IMR-90 (cell line): ENCODE results near the gene INHBE. TPM values are rescaled to one million over a fixed set of nuclear protein-coding genes. Genes with fewer than 3 reads are reported as not detected.

ENCODE experiments used
- ATAC-seq: fragments of 200-7000 bp; cut with Tn5 transposase; 2 replicates; pipeline ENCODE4 v1.9.1; 2020; ENCODE audit warnings: low read depth, mild to moderate bottlenecking, moderate library complexity
- BruUV-seq: library from RNA; stranded (reverse); fragments of 400-500 nt; replicated peaks from 2 replicates; lab custom pipeline; 2021; lab: Mats Ljungman, UMichigan
- CTCF ChIA-PET: fragments of 300-600 bp; formaldehyde crosslinking; extraction: SDS; loops from one replicate; lab custom pipeline; 2021; ENCODE audit warnings: antibody characterized with exemption; lab: Yijun Ruan, JAX
- POLR2A ChIA-PET: fragments of 300-600 bp; sonication (Branson Sonifier 250); formaldehyde crosslinking; loops from one replicate; lab custom pipeline; 2022; ENCODE audit warnings: antibody characterized with exemption; ENCODE audit not compliant: unreplicated experiment; lab: Charles Lee
- DNase-seq: peaks from one replicate; pipeline ENCODE4 v3.0.0; 2013
- H2AFZ ChIP-seq: replicated peaks from 2 replicates; pipeline ENCODE3; 2013; ENCODE audit warnings: low read length, mild to moderate bottlenecking; ENCODE audit not compliant: poor library complexity
- H2AK5ac ChIP-seq: 2 replicates; pipeline ENCODE4 v1.6.1; 2013; ENCODE audit warnings: low read depth, low read length, inconsistent platforms
- H2AK9ac ChIP-seq: replicated peaks from 2 replicates; pipeline ENCODE3; 2013; ENCODE audit warnings: mild to moderate bottlenecking, low read depth, low read length, moderate library complexity; ENCODE audit not compliant: poor library complexity
- H2BK120ac ChIP-seq: 2 replicates; pipeline ENCODE4 v1.6.1; 2013; ENCODE audit warnings: low read depth, low read length, inconsistent platforms
- H2BK15ac ChIP-seq: 3 replicates; pipeline ENCODE4 v1.6.1; 2013; ENCODE audit warnings: low read depth, low read length, inconsistent platforms
- H2BK20ac ChIP-seq: 2 replicates; pipeline ENCODE4 v1.6.1; 2013; ENCODE audit warnings: low read depth, mild to moderate bottlenecking, inconsistent platforms, low read length, moderate library complexity
- H2BK5ac ChIP-seq: 2 replicates; pipeline ENCODE4 v1.6.1; 2013; ENCODE audit warnings: mild to moderate bottlenecking, low read depth, low read length, inconsistent platforms; ENCODE audit not compliant: poor library complexity, severe bottlenecking
- H3K14ac ChIP-seq: replicated peaks from 2 replicates; pipeline ENCODE4 v1.6.1; 2013; ENCODE audit warnings: low read depth, low read length, inconsistent platforms
- H3K18ac ChIP-seq: 2 replicates; pipeline ENCODE4 v1.6.1; 2013; ENCODE audit warnings: low read depth, low read length, control low read depth
- H3K23ac ChIP-seq: 2 replicates; pipeline ENCODE4 v1.6.1; 2013; ENCODE audit warnings: low read depth, low read length, inconsistent platforms
- H3K27ac ChIP-seq: 2 replicates; pipeline ENCODE4 v1.5.1; 2013; ENCODE audit warnings: mild to moderate bottlenecking, control low read depth, low read length; ENCODE audit not compliant: insufficient read depth
- H3K27me3 ChIP-seq: 2 replicates; pipeline ENCODE4 v1.6.1; 2013; ENCODE audit warnings: low read length; ENCODE audit not compliant: control insufficient read depth, insufficient read depth
- H3K36me3 ChIP-seq: 2 replicates; pipeline ENCODE4 v1.6.1; 2013; ENCODE audit warnings: low read length, mixed read lengths; ENCODE audit not compliant: control insufficient read depth, insufficient read depth
- H3K4ac ChIP-seq: 2 replicates; pipeline ENCODE4 v1.6.1; 2013; ENCODE audit warnings: low read depth, low read length, inconsistent platforms
- H3K4me1 ChIP-seq: 2 replicates; pipeline ENCODE4 v1.6.1; 2013; ENCODE audit warnings: low read length, mixed read lengths; ENCODE audit not compliant: control insufficient read depth, insufficient read depth
- H3K4me2 ChIP-seq: 2 replicates; pipeline ENCODE4 v1.6.1; 2013; ENCODE audit warnings: low read depth, mild to moderate bottlenecking, control low read depth, low read length, moderate library complexity
- H3K4me3 ChIP-seq: 2 replicates; pipeline ENCODE4 v1.5.1; 2013; ENCODE audit warnings: low read depth, mild to moderate bottlenecking, control low read depth, low read length, moderate library complexity; ENCODE audit not compliant: insufficient read depth
- H3K56ac ChIP-seq: 2 replicates; pipeline ENCODE4 v1.6.1; 2013; ENCODE audit warnings: low read length, inconsistent platforms; ENCODE audit not compliant: insufficient read depth; ENCODE audit errors: extremely low read depth
- H3K79me1 ChIP-seq, 2 experiments: 2 replicates each; pipeline ENCODE4 v1.6.1; 2013; ENCODE audit warnings: low read length in 2 of 2, inconsistent platforms in 1 of 2, low read depth in 1 of 2
- H3K9ac ChIP-seq: 2 replicates; pipeline ENCODE4 v1.6.1; 2013; ENCODE audit warnings: low read depth, low read length, control low read depth
- H3K9me1 ChIP-seq: 2 replicates; pipeline ENCODE4 v1.6.1; 2013; ENCODE audit warnings: low read length, inconsistent platforms; ENCODE audit not compliant: insufficient read depth
- H3K9me3 ChIP-seq: 2 replicates; pipeline ENCODE4 v1.6.1; 2013; ENCODE audit warnings: low read length; ENCODE audit not compliant: control insufficient read depth, insufficient read depth
- H4K20me1 ChIP-seq: 2 replicates; pipeline ENCODE4 v1.6.1; 2013; ENCODE audit warnings: low read length, inconsistent platforms; ENCODE audit not compliant: insufficient read depth
- H4K5ac ChIP-seq: 2 replicates; pipeline ENCODE4 v1.6.1; 2013; ENCODE audit warnings: mild to moderate bottlenecking, low read depth, low read length, control low read depth
- H4K8ac ChIP-seq, 2 experiments: 2 replicates each; pipeline ENCODE4 v1.6.1; 2013; ENCODE audit warnings: low read depth in 2 of 2, low read length in 2 of 2, control low read depth in 1 of 2, inconsistent platforms in 1 of 2
- H4K91ac ChIP-seq: 2 replicates; pipeline ENCODE4 v1.6.1; 2013; ENCODE audit warnings: low read depth, low read length, inconsistent platforms; ENCODE audit not compliant: insufficient read depth
- BHLHE40 ChIP-seq: fragments of 150-350 bp; IDR thresholded peaks from 2 replicates; pipeline ENCODE4 v1.6.1; 2016; ENCODE audit warnings: mild to moderate bottlenecking, low read depth, low read length
- CEBPB ChIP-seq: IDR thresholded peaks from 2 replicates; pipeline ENCODE4 v1.6.1; 2012; ENCODE audit warnings: low read depth, low read length, improper control_type of control experiment
- FOS ChIP-seq: fragments of 150-350 bp; IDR thresholded peaks from 2 replicates; pipeline ENCODE4 v1.6.1; 2016; ENCODE audit warnings: low read depth, low read length
- MXI1 ChIP-seq: IDR thresholded peaks from 2 replicates; pipeline ENCODE4 v1.6.1; 2012; ENCODE audit warnings: low read depth, mild to moderate bottlenecking, low read length, moderate library complexity, borderline replicate concordance
- NFE2L2 ChIP-seq: fragments of 150-350 bp; IDR thresholded peaks from 2 replicates; pipeline ENCODE4 v1.6.1; 2016; ENCODE audit warnings: low read depth, mild to moderate bottlenecking, low read length
- POLR2A ChIP-seq: IDR thresholded peaks from 2 replicates; pipeline ENCODE4 v1.6.1; 2012; ENCODE audit warnings: mild to moderate bottlenecking, low read depth, low read length
- RAD21 ChIP-seq: IDR thresholded peaks from 2 replicates; pipeline ENCODE4 v1.6.1; 2012; ENCODE audit warnings: low read length, improper control_type of control experiment
- WGBS, 2 experiments: methylation state at CpG; one replicate each; pipeline versions ENCODE4 v1.1.5 to v1.1.7; 2013; ENCODE audit warnings: missing lambda C conversion rate in 2 of 2; ENCODE audit not compliant: insufficient read length in 1 of 2; ENCODE audit errors: extremely low coverage in 2 of 2; 5-methylcytosine and 5-hydroxymethylcytosine counted together
- dilution Hi-C: fragments of 300-500 bp; cut with HindIII; formaldehyde crosslinking; loops from one replicate; pipeline ENCODE4 v1.14.3; 2018; ENCODE audit warnings: low sequenced_read_pairs; ENCODE audit not compliant: unreplicated experiment
- in situ Hi-C: fragments of 300-500 bp; cut with MboI; formaldehyde crosslinking; loops from 3 replicates; pipeline ENCODE4 v1.14.3; 2019; ENCODE audit warnings: low sequenced_read_pairs, inconsistent platforms, mixed read lengths
- intact Hi-C: fragments of 100-400 bp; cut with micrococcal nuclease; formaldehyde crosslinking; loops from 2 replicates; pipeline ENCODE4 v1.10.0; 2022
- polyA plus RNA-seq, 3 experiments: library from polyadenylated mRNA; depleted of rRNA; stranded (reverse); fragments of >200 nt; gene quantifications; 2 replicates each; pipeline ENCODE4 v1.2.3, GENCODE V29; 2012; ENCODE audit warnings: low replicate concordance in 1 of 3
- total RNA-seq: library from RNA; depleted of rRNA; stranded (reverse); fragments of >200 nt; gene quantifications from 2 replicates; pipeline ENCODE4 v1.2.3, GENCODE V29; 2012
- TF ChIP-seq, protein P1 (sequence below): fragments of 150-350 bp; IDR thresholded peaks from 2 replicates; pipeline ENCODE4 v1.6.1; 2017; ENCODE audit warnings: mild to moderate bottlenecking, antibody characterized with exemption, low read length, low read depth

INHBE gene
- total and polyA plus RNA-seq, 2 of the 4 experiments (the other 2 are of a cell fraction), result 0.90 to 1.7 TPM

- dilution Hi-C loops, result no loop called here
These were observed 19.8 kb downstream of the INHBE start for GRCh38 chr12:57474862-57475261.

More at GRCh38 chr12:57474862-57475261, 19.8 kb downstream of the INHBE start:
- H3K4me2 ChIP-seq, result no peak overlapping the region
- no peak overlapping the region for H2AK5ac ChIP-seq
- H3K4me3 ChIP-seq, result no peak overlapping the region
- BruUV-seq, result no TSS peak
- intact Hi-C loops (no loop called here), in situ Hi-C loops (no loop called here)
- no peak overlapping the region for H3K9ac ChIP-seq
- TF ChIP-seq RAD21 (no peak), FOS (no peak), POLR2A (no peak), MXI1 (no peak), CEBPB (no peak), BHLHE40 (no peak), NFE2L2 (no peak)
- TF ChIP-seq, protein P1, sequence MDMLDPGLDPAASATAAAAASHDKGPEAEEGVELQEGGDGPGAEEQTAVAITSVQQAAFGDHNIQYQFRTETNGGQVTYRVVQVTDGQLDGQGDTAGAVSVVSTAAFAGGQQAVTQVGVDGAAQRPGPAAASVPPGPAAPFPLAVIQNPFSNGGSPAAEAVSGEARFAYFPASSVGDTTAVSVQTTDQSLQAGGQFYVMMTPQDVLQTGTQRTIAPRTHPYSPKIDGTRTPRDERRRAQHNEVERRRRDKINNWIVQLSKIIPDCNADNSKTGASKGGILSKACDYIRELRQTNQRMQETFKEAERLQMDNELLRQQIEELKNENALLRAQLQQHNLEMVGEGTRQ, result no peak
- H3K9me3 ChIP-seq, result no peaks in the 10 kb centered on the region; the same call in 1 of the 2 replicates
- H2BK120ac ChIP-seq, result no peak overlapping the region
- no peak overlapping the region for H3K18ac ChIP-seq
- H3K27ac ChIP-seq, result no peak overlapping the region
- H2BK5ac ChIP-seq, result no peak overlapping the region
- 0 out of 2 replicates have a peak, but pooled peaks cover 3% of the 10 kb centered on the region for H3K4me1 ChIP-seq
- ChIA-PET POLR2A (no interaction called here), CTCF (interaction anchor here (1.1 to 1.9 kb wide), 4 partner anchors 12 to 20 kb away, joined by 3 to 8 read pairs (median 4); partner anchors contain the start of genes GLI1 and INHBE)
- no peak overlapping the region for H4K91ac ChIP-seq
- no peak overlapping the region for H2BK20ac ChIP-seq
- no peaks in the 10 kb centered on the region for H3K79me1 ChIP-seq
- H3K9me1 ChIP-seq, result no peaks in the 10 kb centered on the region
- no peak overlapping the region for H3K56ac ChIP-seq
- H4K5ac ChIP-seq, result no peak overlapping the region
- no peak overlapping the region for H3K14ac ChIP-seq
- no peak overlapping the region for H2AK9ac ChIP-seq
- H2BK15ac ChIP-seq, result no peak overlapping the region
- DNase-seq (no peak), ATAC-seq (no peak)
- H3K23ac ChIP-seq, result no peak overlapping the region
- no peaks in the 10 kb centered on the region for H3K36me3 ChIP-seq
- peaks cover 57% of the 10 kb centered on the region for H3K27me3 ChIP-seq
- H3K4ac ChIP-seq, result no peak overlapping the region
- H4K20me1 ChIP-seq, result no peaks in the 10 kb centered on the region
- H4K8ac ChIP-seq, result no peak overlapping the region
- WGBS, 2 experiments, result no CpG with 5 or more reads among the region's 7 CpGs
- H2AFZ ChIP-seq, result peak overlapping the region; percentile 39
